Smooth muscle cell of bladder (primary cell): ENCODE measurements around the gene RYR1. TPM values are rescaled to one million over a fixed set of nuclear protein-coding genes. Genes with fewer than 3 reads are reported as not detected.

Experiments used
- total RNA-seq: library from RNA; depleted of rRNA; stranded (reverse); fragments of >200 nt; gene quantifications from 2 replicates; pipeline ENCODE4 v1.2.3, GENCODE V29; 2014

RYR1 gene
- under 0.01 TPM in 2 replicates for total RNA-seq

DNA sequence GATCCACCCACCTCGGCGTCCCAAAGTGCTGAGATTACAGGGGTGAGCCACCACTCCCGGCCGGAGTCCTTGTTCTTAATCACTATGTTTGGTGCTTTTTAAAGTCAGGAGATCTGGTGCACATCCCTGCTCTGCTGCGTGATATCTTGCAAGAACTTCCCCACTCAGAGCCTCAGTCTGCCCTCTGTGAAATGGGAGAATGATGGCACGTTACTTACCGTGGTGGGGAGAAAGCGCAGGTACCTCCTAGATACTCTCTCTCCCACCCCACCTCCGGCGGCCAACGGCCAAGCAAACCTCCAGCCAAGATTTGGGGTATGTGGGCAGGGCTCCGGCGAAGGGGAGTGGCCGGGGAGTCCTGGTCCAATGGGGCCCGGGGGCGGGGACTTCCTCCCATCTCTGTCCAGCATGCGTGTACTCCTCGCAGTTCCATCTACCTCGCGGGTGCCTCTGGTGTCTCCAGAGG is at the start of gene RYR1:
Gene RYR1 (plus strand): TSS at position 424 of the 466 bp plus-strand sequence. CDS start 139 bp downstream, outside the sequence.

DNA sequence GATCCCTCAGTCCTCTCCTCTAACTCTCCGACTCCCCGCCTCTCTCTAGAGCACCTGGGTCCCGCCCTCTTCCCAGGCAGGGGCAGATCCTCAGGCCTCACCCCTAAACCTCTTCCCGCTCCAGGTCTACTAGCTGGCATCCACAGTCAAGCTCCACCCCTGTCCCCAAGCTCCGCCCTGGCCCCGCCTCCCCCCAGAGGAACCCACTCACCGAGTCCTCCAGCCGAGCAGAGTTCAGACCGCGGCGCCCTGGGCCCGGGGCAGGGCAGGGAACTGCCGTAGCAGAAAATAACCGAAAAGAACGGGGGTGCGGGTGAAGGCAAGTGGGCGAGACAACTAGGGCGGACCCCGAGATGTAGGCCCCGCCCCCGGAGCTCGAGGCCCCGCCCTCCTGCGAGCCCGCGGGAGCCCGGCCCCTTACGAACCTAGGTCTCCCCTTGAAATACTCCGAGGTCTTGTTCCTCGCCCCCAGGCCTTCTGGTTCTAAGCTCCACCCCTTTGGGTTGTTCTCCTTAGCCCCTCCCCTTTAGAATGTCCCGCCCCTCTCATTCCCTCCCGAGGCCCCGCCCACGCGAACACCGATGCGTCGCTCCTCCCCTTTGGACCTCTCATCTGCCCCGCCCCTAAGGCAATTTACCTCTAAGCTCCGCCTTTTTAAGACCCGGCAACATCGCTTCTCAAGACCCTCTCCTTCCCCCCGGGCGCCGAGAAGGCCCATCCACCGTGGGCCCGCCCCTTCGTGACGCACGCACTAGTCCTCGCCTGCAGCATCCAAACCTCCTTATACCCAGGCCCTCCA is 45.7 kb upstream of the RYR1 start, which contains the start of gene GGN:
Gene GGN (minus strand): TSS at position 485 of the 799 bp plus-strand sequence. CDS start 773 bp downstream, outside the sequence.

DNA sequence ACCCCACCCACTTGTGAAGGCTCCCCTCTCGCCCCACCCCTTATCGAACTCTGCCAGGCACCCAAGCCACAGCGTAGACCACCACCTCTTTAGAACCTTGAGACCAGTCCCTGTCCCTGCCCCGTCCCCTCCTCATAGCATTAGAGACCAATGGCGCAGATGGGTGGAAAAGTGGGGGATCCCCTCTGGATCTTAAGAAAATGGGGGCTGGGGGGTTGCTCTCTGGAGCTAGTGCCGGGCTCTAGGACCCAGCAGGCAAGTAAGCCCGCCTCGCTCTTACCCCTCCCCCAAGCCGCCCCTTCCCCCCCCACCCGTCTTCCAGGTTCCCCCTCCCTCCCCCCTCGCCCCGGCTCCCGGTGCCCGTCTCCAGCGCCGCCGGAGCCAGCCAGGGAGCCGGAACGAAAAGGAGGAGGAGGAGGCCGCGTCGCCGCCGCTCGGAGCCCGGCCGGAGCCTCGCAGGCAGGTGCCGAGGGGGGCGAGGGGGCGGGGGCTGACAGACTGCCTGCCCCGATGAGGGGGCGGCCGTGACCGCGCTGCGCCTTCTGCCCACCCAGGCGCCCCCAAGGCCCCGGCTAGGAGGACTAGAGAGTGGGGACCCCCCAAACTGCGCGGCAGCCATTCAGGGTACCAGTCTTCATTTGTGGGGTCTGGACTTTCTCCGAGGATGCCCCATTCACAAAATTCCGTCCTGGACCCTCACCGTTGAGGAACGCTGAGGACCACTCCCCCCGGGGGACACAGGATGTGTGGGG is 45.0 kb upstream of the RYR1 start, which contains the start of gene SPRED3:
Gene SPRED3 (plus strand): TSS at position 349 of the 752 bp plus-strand sequence. CDS start 1,606 bp downstream, outside the sequence.

DNA sequence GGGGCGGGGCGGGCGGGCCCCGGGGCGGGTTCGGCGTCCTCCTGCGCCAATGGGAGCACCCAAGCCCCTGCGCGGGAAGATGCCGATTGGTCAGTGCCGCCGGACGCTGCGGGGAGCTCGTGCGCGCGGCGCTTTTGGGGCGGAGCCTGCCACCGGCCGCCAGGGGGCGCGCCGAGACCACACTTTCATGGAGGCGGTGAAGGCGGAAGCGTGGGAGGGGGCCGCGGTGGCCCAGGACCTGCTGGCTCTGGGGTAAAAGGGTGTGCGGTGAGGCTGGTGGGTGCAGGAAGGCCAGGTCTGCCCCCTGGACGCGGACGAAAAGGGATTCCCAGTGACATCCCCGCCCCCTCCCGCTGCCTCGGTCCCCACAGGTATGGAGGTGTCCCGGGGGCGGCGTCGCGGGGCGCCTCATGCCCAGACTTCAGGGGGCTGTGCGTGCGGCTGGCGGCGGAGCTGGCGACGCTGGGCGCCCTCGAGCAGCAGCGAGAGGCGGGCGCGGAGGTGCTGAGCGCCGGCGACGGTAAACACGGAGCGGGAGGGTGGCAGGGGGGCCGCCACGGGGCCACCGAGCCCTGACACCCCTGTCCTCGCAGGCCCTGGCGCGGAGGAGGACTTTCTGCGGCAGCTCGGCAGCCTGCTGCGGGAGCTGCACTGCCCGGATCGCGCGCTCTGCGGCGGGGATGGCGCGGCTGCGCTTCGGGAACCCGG is 30.4 kb upstream of the RYR1 start, which contains the start of gene FAM98C:
Gene FAM98C (plus strand): TSS at position 127 of the 708 bp plus-strand sequence. CDS start 61 bp downstream, at position 188.

DNA sequence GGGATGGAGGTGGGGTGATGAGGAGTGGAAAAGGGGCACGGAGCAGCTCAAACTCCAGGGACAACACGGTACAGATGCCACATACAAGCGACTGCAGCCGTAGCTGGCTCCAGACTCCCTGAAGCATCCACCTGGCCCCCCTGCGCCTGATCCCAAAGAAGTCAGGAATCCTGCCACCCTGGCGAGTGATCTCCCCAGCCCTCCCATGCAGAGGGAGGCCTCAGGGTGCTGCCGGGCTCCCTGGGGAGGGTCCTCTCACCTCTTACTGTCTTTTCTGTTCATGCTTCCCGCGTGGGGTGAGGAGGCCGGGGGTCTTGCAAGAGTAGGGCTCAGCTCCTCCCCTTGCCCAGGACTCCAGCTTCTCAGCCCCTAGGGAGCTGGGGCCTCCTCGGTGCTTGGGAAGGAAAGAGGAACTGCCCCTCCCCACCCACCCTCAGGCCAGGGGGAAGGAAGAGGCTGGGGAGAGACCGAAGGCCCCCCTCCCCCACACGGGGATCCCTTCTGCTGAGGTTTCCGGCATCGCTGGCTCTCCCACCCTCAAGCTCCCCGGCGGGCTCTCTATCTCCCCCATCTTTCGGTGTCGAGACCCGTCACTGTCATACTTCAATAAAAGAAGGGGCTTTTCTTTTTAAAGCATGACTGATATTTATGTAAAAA is 7.6 kb upstream of the RYR1 start, which contains the start of gene RASGRP4:
Gene RASGRP4 (minus strand): TSS at position 410 of the 657 bp plus-strand sequence. CDS start 128 bp downstream, at position 282.

DNA sequence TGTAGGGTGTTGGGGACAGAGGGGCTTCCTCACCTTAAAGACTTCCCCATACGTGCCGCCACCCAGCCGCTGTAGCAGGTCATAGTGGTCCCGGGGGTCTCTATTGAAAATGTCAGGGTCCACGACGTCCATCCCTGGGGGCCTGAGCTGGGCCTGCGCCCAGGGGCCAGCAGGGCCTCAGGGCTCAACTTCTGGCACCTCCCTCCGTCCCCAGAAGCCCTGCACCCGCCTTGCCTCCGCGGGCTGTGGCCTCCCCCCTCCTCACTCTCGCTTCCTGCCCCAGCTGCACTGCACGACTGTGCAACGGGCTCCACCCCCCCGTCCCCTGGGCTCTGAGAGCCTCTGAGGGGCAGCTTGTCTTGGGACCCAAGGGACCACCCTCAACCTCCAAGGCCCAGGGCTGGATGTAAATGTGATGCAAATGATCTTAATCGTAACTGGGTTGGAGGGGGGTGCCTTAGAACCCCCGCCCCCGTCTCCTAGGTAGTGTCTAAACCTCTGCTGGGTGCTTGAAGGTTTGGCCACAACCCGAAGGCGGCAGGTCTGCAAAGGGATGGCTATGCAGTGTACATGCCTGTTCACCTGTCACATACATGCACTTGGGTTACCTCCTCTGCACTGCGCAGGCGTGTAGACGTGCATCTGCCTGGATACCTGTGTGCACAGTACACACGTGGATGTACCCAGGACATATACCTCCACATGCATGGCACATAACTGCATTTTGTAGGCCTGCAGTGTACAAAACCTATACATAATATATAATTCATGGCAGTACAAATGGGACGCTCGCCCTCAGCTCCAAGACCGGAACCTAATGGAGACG is 184.5 kb downstream of the RYR1 start, which contains the start of gene MAP4K1:
Gene MAP4K1 (minus strand): TSS at position 190 of the 826 bp plus-strand sequence. CDS start 58 bp downstream, at position 132.

DNA sequence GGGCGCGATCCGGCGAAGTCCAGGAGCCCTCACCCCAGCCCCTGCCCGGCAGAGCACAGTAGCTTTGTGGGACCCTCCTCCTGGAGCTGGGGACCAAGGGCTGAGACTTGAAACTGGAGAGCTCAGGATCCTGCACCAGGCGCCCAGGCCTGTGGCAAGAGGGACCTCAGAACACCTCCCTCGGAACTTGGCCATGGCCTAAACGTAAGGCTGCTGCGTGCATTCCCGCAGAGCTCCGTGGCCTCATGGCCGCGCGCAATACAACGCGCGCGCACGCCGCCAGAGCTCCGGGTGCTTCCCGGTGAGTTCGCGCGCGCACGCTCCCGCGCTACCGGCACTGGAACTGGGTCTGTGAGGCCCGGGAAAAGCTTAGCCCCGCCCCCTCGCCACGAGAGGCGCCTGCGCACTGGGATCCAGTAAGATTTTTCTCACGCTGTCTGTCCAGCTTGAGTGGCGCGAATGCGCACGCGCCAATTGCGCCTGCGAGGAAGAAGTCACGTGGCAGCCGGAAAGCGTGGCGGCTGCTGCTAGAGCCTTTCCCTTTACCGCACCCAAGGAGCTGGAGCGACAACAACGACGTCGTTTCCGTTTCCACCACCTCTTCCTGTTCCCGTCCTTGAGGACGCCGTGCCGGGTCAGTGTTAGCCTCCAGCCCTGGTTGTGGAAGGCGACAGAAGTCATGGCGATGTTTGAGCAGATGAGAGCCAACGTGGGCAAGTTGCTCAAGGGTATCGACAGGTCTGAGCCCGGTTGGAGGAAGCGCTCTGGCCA is 185.3 kb downstream of the RYR1 start, which contains the start of gene EIF3K:
Gene EIF3K (plus strand): TSS at position 599 of the 771 bp plus-strand sequence. CDS start 81 bp downstream, at position 680.

Other genes with a start within 250 kb of the RYR1 start
- gene DPF1, start 209.5 kb upstream of the RYR1 start, total RNA-seq: 0.55 and 0.57 TPM in 2 replicates
- 0.43 and 0.65 TPM in 2 replicates for gene PPP1R14A, start 177.3 kb upstream of the RYR1 start, total RNA-seq
- gene SPINT2, start 169.1 kb upstream of the RYR1 start, total RNA-seq: 1.1 and 4.0 TPM in 2 replicates
- gene C19orf33, start 129.4 kb upstream of the RYR1 start, total RNA-seq: 0.65 and 0.71 TPM in 2 replicates
- gene YIF1B, start 117.7 kb upstream of the RYR1 start, total RNA-seq: 83.2 and 95.1 TPM in 2 replicates
- 8.5 and 19.5 TPM in 2 replicates for gene KCNK6, start 113.8 kb upstream of the RYR1 start, total RNA-seq
- 0.28 and 0.74 TPM in 2 replicates for gene CATSPERG, start 97.9 kb upstream of the RYR1 start, total RNA-seq
- gene PSMD8, start 59.1 kb upstream of the RYR1 start, total RNA-seq: 254 and 265 TPM in 2 replicates
- gene GGN, start 45.7 kb upstream of the RYR1 start, total RNA-seq: 0.14 and 0.46 TPM in 2 replicates
- gene SPRED3, start 45.0 kb upstream of the RYR1 start, total RNA-seq: 0.71 and 1.0 TPM in 2 replicates
- 5.7 and 6.7 TPM in 2 replicates for gene FAM98C, start 30.6 kb upstream of the RYR1 start, total RNA-seq
- gene RASGRP4, start 7.5 kb upstream of the RYR1 start, total RNA-seq: not detected in 2 replicates
- gene MAP4K1, start 184.3 kb downstream of the RYR1 start, total RNA-seq: under 0.01 and 0.37 TPM in 2 replicates
- gene EIF3K, start 185.5 kb downstream of the RYR1 start, total RNA-seq: 307 and 373 TPM in 2 replicates
- gene ACTN4, start 214.0 kb downstream of the RYR1 start, total RNA-seq: 88.2 and 140 TPM in 2 replicates